Measurements from ENCODE around the gene ARAP3. TPM values are rescaled to one million over a fixed set of nuclear protein-coding genes. Genes with fewer than 3 reads are reported as not detected.
A peak's percentile ranks its signal among the peaks of the same experiment; 100 is the strongest.

ARAP3 gene
- total and polyA plus RNA-seq, 2 donors (not counting 3 experiments of a cell fraction or from before 2014, with no cell fraction given), result 60.6 to 136 TPM

DNA sequence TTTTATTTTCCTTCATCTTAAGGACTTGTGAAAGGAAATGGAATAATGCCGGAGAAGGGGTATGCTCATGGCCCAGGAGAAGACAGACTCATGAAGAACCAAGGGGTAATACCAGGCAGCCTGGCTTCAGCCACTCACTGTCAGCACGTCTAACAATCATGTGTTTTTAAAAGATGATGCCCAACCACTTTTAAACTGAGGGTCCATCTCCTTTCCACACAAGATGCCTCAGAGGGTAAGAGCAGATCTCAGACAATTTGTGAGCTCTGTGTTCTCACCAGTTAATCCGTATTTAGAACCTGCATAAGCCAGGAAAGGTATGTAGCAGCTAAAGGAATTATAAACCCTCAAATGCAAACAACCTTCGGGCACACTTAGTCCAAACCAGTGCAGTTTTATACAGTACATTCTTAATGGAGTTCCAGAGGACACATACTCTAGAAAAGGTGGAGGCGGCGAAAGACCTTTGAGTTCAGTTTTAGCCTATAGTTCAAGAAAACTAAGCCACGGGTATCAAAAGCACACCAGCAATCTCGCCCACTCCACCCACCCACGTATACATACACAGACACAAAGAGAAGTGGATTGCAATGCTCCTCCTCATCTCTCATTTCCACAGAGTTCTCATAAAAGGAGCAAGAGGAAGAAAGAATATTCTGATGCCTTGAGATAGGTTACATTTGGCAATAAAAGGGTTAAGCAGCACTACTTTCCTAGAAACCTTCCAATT is 65.9 kb downstream of the ARAP3 start:
- H3K36me3 ChIP-seq (ENCODE audit: control insufficient read depth in 2 of 2, extremely low read depth in 1 of 2, insufficient read depth in 2 of 2, low read length in 2 of 2), result peaks cover 0 to 2% of the 10 kb centered on the region in 2 experiments
- dilution Hi-C loops (cut with MboI; ENCODE audit: extremely low pct_ligation_motif_present, low sequenced_read_pairs) (no loop called here), intact Hi-C loops (cut with micrococcal nuclease) (no loop called here)
- BruUV-seq (replicated peaks), result no TSS peak
- no peak for FAIRE-seq
- ChIA-PET POLR2A (no interaction called here), CTCF (interaction anchor here (0.5 to 8.5 kb wide), 4 partner anchors 10 to 52 kb away, joined by 3 to 1019 read pairs (median 94); partner anchors contain the start of genes HDAC3 and RELL2)
- H3K4me1 ChIP-seq (ENCODE audit: control insufficient read depth, extremely low read depth, insufficient read depth, low read length), result peaks cover 18% of the 10 kb centered on the region
- no peak for TF ChIP-seq EZH2 (IDR thresholded peaks at IDR 0.05; ENCODE audit: borderline replicate concordance, low read depth, low read length, severe bottlenecking)
- TF ChIP-seq, protein P1, sequence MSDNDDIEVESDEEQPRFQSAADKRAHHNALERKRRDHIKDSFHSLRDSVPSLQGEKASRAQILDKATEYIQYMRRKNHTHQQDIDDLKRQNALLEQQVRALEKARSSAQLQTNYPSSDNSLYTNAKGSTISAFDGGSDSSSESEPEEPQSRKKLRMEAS (IDR thresholded peaks at IDR 0.05; ENCODE audit: insufficient read depth, insufficient read length), result no peak
- no peak for TF ChIP-seq FOS (IDR thresholded peaks at IDR 0.05; ENCODE audit: borderline replicate concordance, insufficient read depth, low read length)
- no peak for TF ChIP-seq POLR2A (IDR thresholded peaks at IDR 0.05; ENCODE audit: low read depth, low read length)
- TF ChIP-seq CTCF (IDR thresholded peaks at IDR 0.05; ENCODE audit: extremely low read depth in 1 of 2, insufficient read depth in 1 of 2, low read depth in 1 of 2, low read length in 2 of 2), result no peak
- no peak for TF ChIP-seq POLR2AphosphoS5 (IDR thresholded peaks at IDR 0.05; ENCODE audit: insufficient read depth, low read depth, low read length)
- no peak for TF ChIP-seq GATA2 (IDR thresholded peaks at IDR 0.05; ENCODE audit: insufficient read depth, insufficient read length, low read depth, low read length)
- no peak for TF ChIP-seq JUN (IDR thresholded peaks at IDR 0.05; ENCODE audit: borderline replicate concordance, insufficient read depth, insufficient read length, low read depth)
- TF ChIP-seq MYC (IDR thresholded peaks at IDR 0.05; ENCODE audit: low read depth, low read length), result no peak
- no peak overlapping the region for H3K27ac ChIP-seq (ENCODE audit: insufficient read depth, low read depth, low read length)
- no peak overlapping the region for H3K9ac ChIP-seq (replicated peaks; ENCODE audit: extremely low read depth, insufficient read depth, low read length)
- no peak overlapping the region for H2AFZ ChIP-seq (ENCODE audit: low read depth, low read length)
- no peaks in the 10 kb centered on the region for H3K9me1 ChIP-seq (replicated peaks; ENCODE audit: control insufficient read depth, extremely low read depth, insufficient read depth, low read length)
- peaks cover 50% of the 10 kb centered on the region for H3K79me2 ChIP-seq (ENCODE audit: control insufficient read depth, insufficient read depth, low read length)
- H3K27me3 ChIP-seq (ENCODE audit: control insufficient read depth in 2 of 2, insufficient read depth in 2 of 2, low read length in 2 of 2), result no peaks in the 10 kb centered on the region
- peak overlapping the region; percentile 90 for H3K4me2 ChIP-seq (ENCODE audit: insufficient read depth, low read length)
- no peak overlapping the region for H3K4me3 ChIP-seq (replicated peaks in 1 of 3; ENCODE audit: insufficient read depth in 1 of 3, low read depth in 1 of 3, low read length in 3 of 3)
- H3K9me3 ChIP-seq (replicated peaks; ENCODE audit: control insufficient read depth, insufficient read depth, low read length), result no peaks in the 10 kb centered on the region
- H4K20me1 ChIP-seq (replicated peaks; ENCODE audit: control insufficient read depth, extremely low read depth, insufficient read depth, low read length), result peaks cover 3% of the 10 kb centered on the region
- no peak for DNase-seq (ENCODE audit: low read depth, low spot score)

Data from endothelial cell of umbilical vein (primary cell).